Mucosa of stomach (tissue), 1 donor: ENCODE results near the gene ZNF189.

Source experiments
- H3K27me3 ChIP-seq: one replicate; pipeline ENCODE4 v1.7.0; 2013; ENCODE audit warnings: mild to moderate bottlenecking, low read length; ENCODE audit not compliant: control insufficient read depth, insufficient read depth
- H3K36me3 ChIP-seq: one replicate; pipeline ENCODE4 v1.7.0; 2013; ENCODE audit warnings: low read length; ENCODE audit not compliant: control insufficient read depth, insufficient read depth
- H3K4me1 ChIP-seq: one replicate; pipeline ENCODE4 v1.7.0; 2013; ENCODE audit warnings: mild to moderate bottlenecking, low read length; ENCODE audit not compliant: control insufficient read depth, insufficient read depth
- H3K4me3 ChIP-seq: one replicate; pipeline ENCODE4 v1.7.0; 2013; ENCODE audit warnings: low read length
- H3K9ac ChIP-seq: one replicate; pipeline ENCODE4 v1.7.0; 2013; ENCODE audit warnings: mild to moderate bottlenecking, low read length, moderate library complexity
- H3K9me3 ChIP-seq: one replicate; pipeline ENCODE4 v1.7.0; 2013; ENCODE audit warnings: mild to moderate bottlenecking, low read length, moderate library complexity; ENCODE audit not compliant: control insufficient read depth
- donor health status: Pancreatic carcinoma.

The ZNF189 gene

DNA sequence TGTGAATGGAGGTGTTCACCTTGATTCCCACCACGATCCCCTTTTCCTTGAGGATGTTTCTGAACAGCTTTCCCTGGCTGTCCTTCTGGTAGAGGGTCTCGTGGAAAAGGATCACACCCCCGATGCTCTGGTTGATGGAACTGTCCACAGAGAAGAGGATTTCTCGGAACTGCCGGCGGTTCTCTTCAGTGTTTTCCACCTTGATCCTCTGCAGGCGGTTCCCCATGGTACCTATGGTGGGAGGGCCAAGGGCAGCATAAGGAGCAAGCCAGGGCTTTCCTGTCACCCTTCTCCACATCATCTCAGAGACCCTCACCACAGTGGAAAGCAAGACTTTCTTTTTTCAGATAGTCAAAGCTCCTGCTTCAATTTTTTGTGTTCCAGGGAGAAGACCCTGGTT lies 31.1 kb downstream of the ZNF189 start:
- peaks cover 31% of the 10 kb centered on the region for H3K4me1 ChIP-seq
- no peaks in the 10 kb centered on the region for H3K36me3 ChIP-seq
- H3K27me3 ChIP-seq: no peaks in the 10 kb centered on the region
- no peak overlapping the region for H3K9ac ChIP-seq
- no peak overlapping the region for H3K4me3 ChIP-seq
- H3K9me3 ChIP-seq: no peaks in the 10 kb centered on the region

DNA sequence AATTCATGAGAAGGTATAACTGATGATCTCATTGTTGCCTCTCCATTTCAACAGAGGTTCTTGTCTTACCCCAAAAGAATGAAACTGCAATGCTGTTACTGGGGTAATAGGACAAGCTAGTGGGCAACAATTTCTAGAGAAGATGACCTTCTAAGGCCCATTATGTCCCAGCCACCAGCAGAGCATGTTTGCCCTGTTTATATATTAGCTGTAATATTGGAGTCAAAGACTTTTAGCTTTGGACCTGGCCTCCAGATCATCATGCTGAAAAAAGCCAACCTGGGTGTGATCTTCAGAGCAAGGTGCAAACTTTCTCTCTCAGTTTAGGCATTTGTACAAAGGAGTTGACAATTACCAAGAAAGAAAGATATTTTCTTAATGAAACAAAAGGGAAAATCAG lies 33.5 kb downstream of the ZNF189 start:
- Histone ChIP-seq H3K9me3 (no peaks in the 10 kb centered on the region), H3K4me1 (peaks cover 41% of the 10 kb centered on the region), H3K9ac (no peak overlapping the region), H3K4me3 (no peak overlapping the region), H3K36me3 (no peaks in the 10 kb centered on the region), H3K27me3 (no peaks in the 10 kb centered on the region)

DNA sequence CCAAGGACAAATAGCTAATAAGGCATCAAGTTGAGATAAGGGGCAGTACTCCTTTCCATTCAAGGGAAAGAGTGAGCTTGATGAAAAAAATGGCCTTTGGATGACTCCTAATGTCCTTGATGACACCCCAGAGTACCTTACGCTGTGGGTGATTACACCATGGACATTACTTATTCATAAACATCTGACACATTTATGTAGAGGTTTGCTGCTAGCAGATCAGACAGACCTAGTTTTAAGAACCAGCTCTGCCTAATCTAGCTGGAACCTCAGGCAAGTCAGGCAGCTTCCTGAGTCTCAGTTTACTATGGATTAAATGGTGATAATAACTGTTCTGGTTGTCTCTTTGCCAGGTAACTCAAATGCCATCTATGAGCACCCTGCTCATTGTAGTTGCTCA lies 34.1 kb downstream of the ZNF189 start:
- Histone ChIP-seq H3K9me3 (no peaks in the 10 kb centered on the region), H3K4me3 (no peak overlapping the region), H3K36me3 (no peaks in the 10 kb centered on the region), H3K4me1 (peaks cover 41% of the 10 kb centered on the region), H3K27me3 (no peaks in the 10 kb centered on the region), H3K9ac (no peak overlapping the region)

DNA sequence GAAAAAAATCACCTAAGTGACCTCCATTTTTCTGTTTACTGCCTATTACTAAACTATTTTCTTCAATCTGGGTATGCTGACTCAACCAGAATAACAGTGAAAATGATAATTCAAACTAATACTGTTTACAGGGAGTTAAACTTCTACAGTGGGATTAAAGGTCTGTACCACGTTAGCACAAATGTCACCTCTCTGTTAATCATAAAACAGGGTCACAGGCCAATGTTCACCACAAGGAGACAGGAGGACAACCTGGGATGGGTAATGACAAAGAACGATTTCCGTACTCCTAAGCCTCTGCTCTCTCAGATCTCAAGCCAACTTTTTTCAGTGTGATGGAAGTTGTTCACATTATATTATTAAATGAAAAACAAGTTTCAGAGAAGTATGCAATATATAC lies 34.6 kb downstream of the ZNF189 start:
- H3K36me3 ChIP-seq: no peaks in the 10 kb centered on the region
- H3K9me3 ChIP-seq: no peaks in the 10 kb centered on the region
- no peaks in the 10 kb centered on the region for H3K27me3 ChIP-seq
- H3K4me3 ChIP-seq: no peak overlapping the region
- no peak overlapping the region for H3K9ac ChIP-seq
- H3K4me1 ChIP-seq: peaks cover 41% of the 10 kb centered on the region

DNA sequence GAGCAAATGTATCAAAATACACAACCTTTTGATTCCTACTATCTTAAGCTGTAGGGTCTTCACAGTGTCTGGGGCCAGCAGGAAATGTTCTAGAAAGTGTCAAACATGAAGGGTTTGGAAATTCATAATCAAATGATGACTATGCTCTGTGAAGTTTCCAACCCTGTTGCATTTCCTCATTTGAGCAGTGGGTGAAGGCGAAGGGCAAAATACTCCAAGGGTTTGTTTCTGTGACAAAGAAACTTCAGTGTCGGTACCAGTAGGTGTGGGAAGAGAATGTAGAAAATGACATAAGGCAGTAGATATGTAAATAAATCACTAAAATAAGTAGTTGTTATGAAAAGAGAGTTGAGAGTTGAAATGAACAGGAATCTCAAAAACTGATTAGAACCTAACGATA lies 36.3 kb downstream of the ZNF189 start:
- peaks cover 45% of the 10 kb centered on the region for H3K4me1 ChIP-seq
- H3K36me3 ChIP-seq: no peaks in the 10 kb centered on the region
- H3K9me3 ChIP-seq: no peaks in the 10 kb centered on the region
- H3K27me3 ChIP-seq: no peaks in the 10 kb centered on the region
- H3K4me3 ChIP-seq: no peak overlapping the region
- no peak overlapping the region for H3K9ac ChIP-seq

DNA sequence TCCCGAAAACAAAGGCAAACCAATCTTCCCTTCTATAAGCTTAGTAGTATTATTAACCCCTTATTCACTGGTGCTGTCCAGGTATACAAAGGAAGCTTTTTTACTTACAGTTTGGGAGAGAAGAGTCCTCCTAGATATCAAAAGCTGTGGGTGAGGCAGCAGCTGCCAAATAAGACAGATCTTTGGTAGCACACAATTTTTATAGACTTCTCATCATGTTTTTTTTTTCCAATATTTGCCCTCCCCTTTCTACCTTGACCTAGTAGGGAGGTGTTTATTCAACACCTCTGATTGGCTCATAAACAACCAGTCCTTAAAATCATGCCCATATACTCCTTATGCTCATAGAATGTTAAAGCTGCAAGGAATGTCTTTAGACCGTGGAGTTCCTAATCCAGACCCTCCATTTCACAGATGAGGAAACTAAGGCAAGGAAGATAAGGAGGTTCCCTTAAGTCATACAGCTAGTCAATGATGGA lies 37.0 kb downstream of the ZNF189 start, which contains the start of gene ALDOB:
ALDOB (minus strand) TSS at position 174 of the 479 bp plus-strand sequence. CDS start 4,887 bp downstream, outside the sequence.
- H3K36me3 ChIP-seq: no peaks in the 10 kb centered on the region
- H3K4me1 ChIP-seq: peaks cover 48% of the 10 kb centered on the region
- H3K9ac ChIP-seq: no peak within 1 kb of the TSS
- H3K4me3 ChIP-seq: no peak within 1 kb of the TSS
- no peaks in the 10 kb centered on the region for H3K9me3 ChIP-seq
- no peaks in the 10 kb centered on the region for H3K27me3 ChIP-seq

DNA sequence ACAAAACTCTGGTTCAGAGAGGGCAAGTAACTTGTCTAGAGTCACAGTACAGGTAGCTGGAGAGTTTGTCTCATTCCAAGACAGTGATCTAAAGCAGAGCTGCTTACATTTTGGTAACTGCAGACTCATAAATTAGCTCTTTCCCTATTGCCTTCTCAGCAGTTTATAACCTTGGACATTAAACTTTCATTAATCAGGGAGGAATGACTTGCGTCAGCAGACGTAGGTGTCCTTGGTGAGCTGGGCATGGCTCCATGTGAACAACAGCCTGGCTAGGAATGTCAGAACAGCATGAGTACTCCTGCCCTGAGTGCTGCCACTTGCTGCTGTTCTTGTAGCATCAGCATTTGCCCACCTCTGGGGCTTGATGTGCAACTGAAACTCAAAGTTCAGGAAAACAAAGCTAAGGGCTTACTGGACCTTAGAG lies 39.2 kb downstream of the ZNF189 start:
- Histone ChIP-seq H3K4me1 (peaks cover 41% of the 10 kb centered on the region), H3K9me3 (no peaks in the 10 kb centered on the region), H3K27me3 (no peaks in the 10 kb centered on the region), H3K36me3 (no peaks in the 10 kb centered on the region), H3K9ac (no peak overlapping the region), H3K4me3 (peak overlapping the region; percentile 5)

DNA sequence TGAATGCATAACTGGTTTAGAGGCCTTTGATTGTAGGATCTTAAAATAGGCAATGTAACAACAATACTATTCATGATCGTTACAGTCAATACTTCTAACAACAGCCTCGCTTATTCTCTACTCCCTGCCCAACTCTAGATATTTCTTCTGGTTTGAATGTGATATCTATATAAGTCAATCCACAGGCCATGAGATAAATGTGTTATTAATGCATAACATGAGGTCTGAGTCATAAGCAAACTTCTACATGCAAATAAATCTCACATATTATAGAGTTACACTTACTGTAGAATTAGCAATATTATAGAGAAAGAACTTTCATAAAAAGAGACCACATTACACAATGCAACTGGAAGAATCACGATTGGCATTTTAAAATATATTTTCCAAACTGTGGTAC lies 39.9 kb downstream of the ZNF189 start:
- Histone ChIP-seq H3K4me3 (peak overlapping the region; percentile 5), H3K36me3 (no peaks in the 10 kb centered on the region), H3K4me1 (peaks cover 48% of the 10 kb centered on the region), H3K9me3 (no peaks in the 10 kb centered on the region), H3K9ac (no peak overlapping the region), H3K27me3 (no peaks in the 10 kb centered on the region)

DNA sequence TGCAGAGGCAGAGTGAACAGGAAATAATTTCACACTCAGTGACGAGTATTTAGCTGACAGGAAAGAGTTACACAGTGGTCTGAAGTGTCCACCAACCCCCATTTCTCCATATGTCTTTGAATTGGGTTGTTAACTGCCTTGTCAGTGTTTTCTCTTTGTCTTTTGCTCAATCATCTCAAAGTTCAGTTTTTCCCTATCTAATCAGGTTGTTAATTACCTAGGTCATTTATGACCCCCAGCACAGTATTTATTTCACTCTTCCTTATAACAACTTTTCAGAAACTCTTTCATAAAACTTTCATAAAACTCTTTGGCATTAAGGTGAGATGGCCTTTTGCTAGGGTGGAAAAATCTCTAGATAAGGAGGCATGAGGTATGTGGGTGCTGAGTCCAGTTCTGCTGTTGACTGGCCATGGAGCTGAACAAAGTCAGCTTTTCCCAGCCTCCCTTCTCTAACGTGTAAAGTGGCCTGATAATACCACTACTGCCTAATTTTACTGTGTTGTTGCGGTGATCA lies 42.1 kb downstream of the ZNF189 start:
- Histone ChIP-seq H3K9ac (no peak overlapping the region), H3K36me3 (no peaks in the 10 kb centered on the region), H3K27me3 (no peaks in the 10 kb centered on the region), H3K4me1 (peaks cover 38% of the 10 kb centered on the region), H3K4me3 (no peak overlapping the region), H3K9me3 (no peaks in the 10 kb centered on the region)

DNA sequence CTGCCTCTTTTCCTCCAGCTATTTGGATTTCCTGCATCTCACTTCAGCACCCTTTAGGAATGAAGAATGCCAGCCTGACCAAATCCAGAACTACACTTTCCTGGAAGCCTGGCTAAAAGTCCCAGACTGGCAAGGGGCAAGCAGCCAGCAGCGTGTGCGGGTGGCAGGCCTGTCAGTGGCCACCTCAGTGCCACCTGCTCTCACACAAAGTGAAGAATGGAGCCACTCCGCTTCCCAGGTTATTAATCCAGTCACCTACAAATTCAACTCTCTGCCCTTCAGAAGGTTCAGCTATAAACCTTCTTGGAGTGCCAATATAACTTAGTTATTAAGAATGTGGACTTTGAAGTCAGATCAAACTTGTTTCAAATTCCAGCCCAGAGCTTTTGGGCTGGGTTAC lies 43.7 kb downstream of the ZNF189 start:
- Histone ChIP-seq H3K4me3 (no peak overlapping the region), H3K9ac (no peak overlapping the region), H3K4me1 (peaks cover 30% of the 10 kb centered on the region), H3K36me3 (no peaks in the 10 kb centered on the region), H3K27me3 (no peaks in the 10 kb centered on the region), H3K9me3 (no peaks in the 10 kb centered on the region)

DNA sequence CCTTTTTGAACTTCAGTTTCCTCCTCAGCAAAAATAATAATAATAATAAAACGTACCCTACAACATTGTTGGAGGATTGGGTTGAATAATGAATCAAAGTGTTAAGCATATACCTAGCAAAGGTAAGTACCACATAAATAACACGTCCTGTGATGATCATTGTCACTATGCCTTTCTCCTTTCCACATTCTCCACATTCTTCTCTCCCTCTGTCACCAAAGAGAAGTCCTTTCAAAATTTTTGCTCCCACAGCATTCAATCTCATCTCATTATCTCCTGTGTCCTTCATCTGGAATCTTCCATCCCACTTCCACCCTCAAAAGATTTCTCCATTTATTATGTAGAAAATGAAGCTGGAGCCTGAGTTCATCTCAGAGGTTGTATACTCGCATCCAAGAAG lies 44.1 kb downstream of the ZNF189 start:
- H3K4me1 ChIP-seq: peaks cover 26% of the 10 kb centered on the region
- H3K4me3 ChIP-seq: no peak overlapping the region
- no peaks in the 10 kb centered on the region for H3K36me3 ChIP-seq

DNA sequence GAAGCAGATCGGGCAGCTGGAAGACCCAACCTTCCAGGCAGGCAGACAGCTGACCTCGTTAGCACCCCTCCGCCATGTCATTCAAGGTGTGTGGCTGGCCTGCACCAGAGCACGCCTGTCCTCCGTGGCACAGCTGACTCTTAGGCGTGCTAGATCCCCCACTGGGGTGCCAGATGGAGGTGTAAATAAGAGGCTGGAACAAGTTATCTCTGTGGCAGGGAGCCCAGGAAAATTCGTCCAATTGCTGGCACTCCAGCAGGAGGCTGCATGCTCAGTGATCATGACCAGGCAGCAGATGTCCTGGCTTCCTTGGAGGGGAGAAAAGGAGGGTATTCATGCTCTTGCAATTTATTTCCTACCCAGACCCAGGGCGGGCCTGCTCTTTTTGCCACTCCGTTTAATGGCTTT lies 44.7 kb downstream of the ZNF189 start:
- no peaks in the 10 kb centered on the region for H3K27me3 ChIP-seq
- H3K9ac ChIP-seq: no peak overlapping the region
- H3K4me1 ChIP-seq: peaks cover 19% of the 10 kb centered on the region
- no peaks in the 10 kb centered on the region for H3K9me3 ChIP-seq
- H3K36me3 ChIP-seq: no peaks in the 10 kb centered on the region
- H3K4me3 ChIP-seq: no peak overlapping the region

More for the DNA sequence above, 44.1 kb downstream of the ZNF189 start:
- Histone ChIP-seq H3K9me3 (no peaks in the 10 kb centered on the region), H3K27me3 (no peaks in the 10 kb centered on the region), H3K9ac (no peak overlapping the region)
